Retinal pigment epithelial cell (primary cell): ENCODE results near the gene NUAK1.
A peak's percentile ranks its signal among the peaks of the same experiment; 100 is the strongest.

Experiments used
- DNase-seq: peaks from one replicate; pipeline ENCODE4 v3.0.0-alpha.2; 2010; ENCODE audit warnings: low read depth
- H3K4me3 ChIP-seq: 2 replicates; pipeline ENCODE4 v1.5.1; 2011; ENCODE audit warnings: mild to moderate bottlenecking, low read length, control low read depth, moderate library complexity
- CTCF ChIP-seq: conservative IDR thresholded peaks from 2 replicates; pipeline ENCODE4 v1.5.1; 2011; ENCODE audit warnings: low read depth, low read length, control low read depth, inconsistent platforms

NUAK1 gene

DNA sequence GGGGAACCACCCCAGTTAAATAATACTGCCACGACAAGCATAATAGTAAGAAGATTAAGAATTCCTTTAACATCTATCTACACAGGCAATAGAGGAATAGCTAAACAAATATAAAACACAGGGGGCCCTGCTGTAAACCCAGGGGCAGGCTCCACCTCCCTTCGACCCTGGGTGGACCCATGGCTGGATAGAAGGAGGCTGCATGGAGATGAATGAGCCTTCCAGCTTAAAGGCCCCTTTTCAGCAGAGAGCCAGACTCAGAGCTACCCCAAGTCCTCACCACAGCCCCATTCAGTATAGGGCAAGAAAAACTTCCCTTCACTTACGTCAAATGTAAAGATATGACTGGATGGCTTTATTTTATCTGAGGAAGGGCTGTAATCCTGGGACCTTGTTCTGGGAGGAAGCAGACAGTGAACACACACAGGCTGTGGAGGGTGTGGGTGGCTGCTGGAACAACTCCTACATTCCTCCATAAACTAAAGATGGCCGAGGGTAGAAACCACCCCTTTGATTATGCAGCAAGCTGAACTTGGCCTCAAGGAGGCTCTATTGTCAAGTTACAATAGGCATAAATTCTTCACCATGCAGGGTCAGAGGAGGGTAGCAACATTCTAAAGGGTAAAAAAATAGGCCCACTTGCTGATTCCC is 30.4 kb downstream of the NUAK1 start:
- TF ChIP-seq CTCF, result peak; percentile 30
- no peak for DNase-seq
- H3K4me3 ChIP-seq, result no peak overlapping the region

- no peak for DNase-seq
- no peak overlapping the region for H3K4me3 ChIP-seq
- no peak for TF ChIP-seq CTCF
Measured at GRCh38 chr12:106107566-106107965, 31.2 kb downstream of the NUAK1 start.

DNA sequence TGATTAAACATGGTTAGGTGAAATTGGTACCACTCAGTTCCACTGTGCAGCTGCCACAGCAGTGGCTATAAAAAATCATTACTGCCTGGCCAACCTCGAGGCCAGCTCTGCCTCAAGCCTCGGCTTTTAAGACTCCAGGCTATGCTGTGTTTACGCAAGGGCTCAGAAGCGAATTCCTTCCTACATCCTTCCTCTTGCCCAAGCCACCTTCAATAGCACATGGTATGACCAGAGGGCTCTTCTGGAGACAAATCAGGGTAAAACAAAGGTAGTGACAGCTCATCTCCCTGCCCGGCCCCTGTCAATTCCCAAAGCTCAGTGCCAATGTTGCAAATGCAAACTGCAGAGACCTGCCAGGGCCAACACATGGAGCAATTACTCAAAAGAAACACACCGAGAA is 31.9 kb downstream of the NUAK1 start:
- DNase-seq, result no peak
- TF ChIP-seq CTCF, result no peak
- no peak overlapping the region for H3K4me3 ChIP-seq

DNA sequence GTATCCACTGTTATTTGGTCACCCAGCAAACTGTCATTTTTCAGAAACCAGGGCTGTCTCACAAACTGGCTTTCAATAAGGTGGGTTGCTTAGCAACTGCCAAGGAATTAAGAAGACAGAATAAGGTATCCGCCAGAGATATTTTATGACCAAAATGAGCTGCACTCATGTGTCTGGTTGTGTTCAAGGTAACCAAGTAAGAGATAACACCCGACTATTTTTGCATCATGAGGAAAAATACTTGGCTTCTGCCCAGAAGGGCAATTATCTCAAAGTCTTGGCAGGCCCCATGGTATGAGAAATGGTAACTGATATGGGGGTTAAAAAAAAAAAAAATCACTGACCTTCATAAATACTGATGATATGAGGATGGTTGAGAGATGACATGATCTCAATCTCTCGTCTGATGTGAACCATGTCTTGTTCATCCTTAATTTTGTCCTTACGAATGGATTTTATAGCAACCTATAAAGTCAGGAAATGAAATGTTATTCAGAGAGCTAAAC is 32.6 kb downstream of the NUAK1 start:
- no peak overlapping the region for H3K4me3 ChIP-seq
- TF ChIP-seq CTCF, result no peak
- DNase-seq, result no peak

DNA sequence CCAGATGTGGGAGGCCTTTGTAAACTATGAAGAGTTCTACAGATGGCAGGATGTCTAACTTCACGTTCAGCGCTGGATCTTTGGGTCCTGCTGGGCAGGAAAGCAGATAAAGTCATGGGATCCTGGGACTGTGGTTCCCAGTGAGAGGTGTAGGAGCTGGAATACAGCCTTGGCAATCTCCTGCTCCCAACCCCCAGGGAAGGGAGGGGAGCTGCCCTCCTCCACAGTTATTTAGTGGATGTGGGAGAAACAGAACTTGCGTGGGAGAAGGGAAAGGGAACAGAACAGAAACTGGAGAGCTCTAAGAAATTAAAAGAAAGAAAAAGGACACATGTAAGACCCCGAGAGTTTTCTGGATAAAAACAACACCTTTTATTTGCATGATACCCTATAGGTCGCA is 37.0 kb downstream of the NUAK1 start:
- no peak for DNase-seq
- no peak for TF ChIP-seq CTCF
- no peak overlapping the region for H3K4me3 ChIP-seq

GRCh38 chr12:106098691-106099200 is 40.0 kb downstream of the NUAK1 start:
- no peak for TF ChIP-seq CTCF
- DNase-seq, result no peak
- no peak overlapping the region for H3K4me3 ChIP-seq

- H3K4me3 ChIP-seq, result no peak overlapping the region
- no peak for TF ChIP-seq CTCF
- no peak for DNase-seq
Measured at GRCh38 chr12:106097011-106097410, 41.7 kb downstream of the NUAK1 start.
